GM18951 (cell line): ENCODE data around the gene AFF4.
"Not testable (repeated sequence)": the region's sequence is repeated elsewhere in the genome, so short reads cannot be mapped to it uniquely, and the experiment has no call there.

Source experiments
- POLR2A ChIP-seq: IDR thresholded peaks from 4 replicates; pipeline ENCODE4 v1.6.1; 2011; ENCODE audit warnings: mild to moderate bottlenecking; ENCODE audit not compliant: insufficient read length, insufficient read depth; ENCODE audit errors: extremely low read depth
- in situ Hi-C: fragments of 300-500 bp; cut with MboI; formaldehyde crosslinking; loops from one replicate; pipeline ENCODE4 v1.12.0; 2022; ENCODE audit warnings: low sequenced_read_pairs, mixed read lengths, inconsistent platforms; ENCODE audit not compliant: unreplicated experiment

The AFF4 gene, protein sequence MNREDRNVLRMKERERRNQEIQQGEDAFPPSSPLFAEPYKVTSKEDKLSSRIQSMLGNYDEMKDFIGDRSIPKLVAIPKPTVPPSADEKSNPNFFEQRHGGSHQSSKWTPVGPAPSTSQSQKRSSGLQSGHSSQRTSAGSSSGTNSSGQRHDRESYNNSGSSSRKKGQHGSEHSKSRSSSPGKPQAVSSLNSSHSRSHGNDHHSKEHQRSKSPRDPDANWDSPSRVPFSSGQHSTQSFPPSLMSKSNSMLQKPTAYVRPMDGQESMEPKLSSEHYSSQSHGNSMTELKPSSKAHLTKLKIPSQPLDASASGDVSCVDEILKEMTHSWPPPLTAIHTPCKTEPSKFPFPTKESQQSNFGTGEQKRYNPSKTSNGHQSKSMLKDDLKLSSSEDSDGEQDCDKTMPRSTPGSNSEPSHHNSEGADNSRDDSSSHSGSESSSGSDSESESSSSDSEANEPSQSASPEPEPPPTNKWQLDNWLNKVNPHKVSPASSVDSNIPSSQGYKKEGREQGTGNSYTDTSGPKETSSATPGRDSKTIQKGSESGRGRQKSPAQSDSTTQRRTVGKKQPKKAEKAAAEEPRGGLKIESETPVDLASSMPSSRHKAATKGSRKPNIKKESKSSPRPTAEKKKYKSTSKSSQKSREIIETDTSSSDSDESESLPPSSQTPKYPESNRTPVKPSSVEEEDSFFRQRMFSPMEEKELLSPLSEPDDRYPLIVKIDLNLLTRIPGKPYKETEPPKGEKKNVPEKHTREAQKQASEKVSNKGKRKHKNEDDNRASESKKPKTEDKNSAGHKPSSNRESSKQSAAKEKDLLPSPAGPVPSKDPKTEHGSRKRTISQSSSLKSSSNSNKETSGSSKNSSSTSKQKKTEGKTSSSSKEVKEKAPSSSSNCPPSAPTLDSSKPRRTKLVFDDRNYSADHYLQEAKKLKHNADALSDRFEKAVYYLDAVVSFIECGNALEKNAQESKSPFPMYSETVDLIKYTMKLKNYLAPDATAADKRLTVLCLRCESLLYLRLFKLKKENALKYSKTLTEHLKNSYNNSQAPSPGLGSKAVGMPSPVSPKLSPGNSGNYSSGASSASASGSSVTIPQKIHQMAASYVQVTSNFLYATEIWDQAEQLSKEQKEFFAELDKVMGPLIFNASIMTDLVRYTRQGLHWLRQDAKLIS

DNA sequence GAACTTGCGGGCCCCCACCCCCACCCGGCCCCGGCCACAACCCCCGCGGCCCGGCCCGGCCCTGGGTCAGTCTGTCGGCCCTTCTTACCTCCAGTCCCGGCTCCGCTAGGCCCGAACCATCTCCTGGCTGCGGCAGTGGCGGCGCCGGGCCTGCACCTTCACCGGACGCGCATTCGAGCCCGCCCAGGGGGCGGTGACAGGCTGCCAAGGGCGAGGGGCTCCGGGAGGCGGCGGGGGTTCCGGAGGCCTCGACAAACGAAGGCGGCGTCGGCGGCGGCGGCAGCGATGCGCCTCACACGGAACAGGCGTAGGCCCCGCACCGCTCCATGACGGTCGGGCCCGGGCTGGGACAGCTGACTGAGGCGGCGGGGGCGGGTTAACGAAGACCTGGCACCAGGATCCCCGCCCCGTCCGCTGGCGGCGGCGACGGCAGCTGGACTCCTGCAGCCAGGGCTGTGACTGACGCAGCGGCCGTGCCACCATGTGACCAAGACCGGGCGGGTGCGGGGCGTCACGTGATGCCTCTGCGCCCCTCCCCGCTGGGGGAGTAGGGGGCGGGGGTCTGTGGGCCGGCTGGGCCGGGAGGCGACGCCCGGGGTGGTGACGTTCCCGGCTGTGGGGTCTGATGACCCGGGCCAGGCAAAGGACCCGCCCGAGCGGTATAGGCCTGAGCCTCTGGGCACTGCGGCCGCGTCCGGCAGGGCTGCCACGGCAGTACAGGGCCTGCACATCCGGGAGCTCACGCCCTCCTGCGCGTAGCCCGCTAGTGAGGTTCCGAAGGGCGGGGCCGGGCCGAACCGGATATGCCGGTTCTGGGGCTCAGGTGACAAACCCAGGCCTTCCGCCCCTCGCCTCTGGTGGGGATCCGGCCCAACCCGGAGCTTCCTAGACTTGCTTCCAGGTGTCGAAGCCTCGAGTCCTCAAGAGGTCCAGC, at the start of gene AFF4:
Gene AFF4, minus strand, starts transcription at position 464 of the 934 bp plus-strand sequence. CDS start 26,445 bp downstream, outside the sequence.
- in situ Hi-C loops: no loop called here
- peak; percentile 89 for TF ChIP-seq POLR2A

DNA sequence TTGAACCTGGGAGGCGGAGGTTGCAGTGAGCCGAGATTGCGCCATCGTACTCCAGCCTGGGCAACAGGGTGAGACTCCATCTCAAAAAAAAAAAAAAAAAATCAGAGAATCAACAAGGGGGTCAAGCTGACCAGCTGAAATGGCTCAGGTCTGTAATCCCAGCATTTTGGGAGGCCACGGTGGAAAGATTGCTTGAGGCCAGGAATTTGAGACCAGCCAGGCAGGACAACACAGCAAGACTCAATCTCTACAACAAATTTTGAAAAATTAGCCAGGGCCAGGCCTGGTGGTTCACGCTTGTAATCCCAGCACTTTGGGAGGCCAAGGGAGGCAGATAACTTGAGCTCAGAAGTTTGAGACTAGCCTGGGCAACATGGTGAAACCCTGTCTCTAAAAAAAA, 45.0 kb upstream of the AFF4 start:
- in situ Hi-C loops: not testable (repeated sequence)

GRCh38 chr5:133006653-133007052, 43.2 kb upstream of the AFF4 start:
- no peak for TF ChIP-seq POLR2A
- in situ Hi-C loops: no loop called here

DNA sequence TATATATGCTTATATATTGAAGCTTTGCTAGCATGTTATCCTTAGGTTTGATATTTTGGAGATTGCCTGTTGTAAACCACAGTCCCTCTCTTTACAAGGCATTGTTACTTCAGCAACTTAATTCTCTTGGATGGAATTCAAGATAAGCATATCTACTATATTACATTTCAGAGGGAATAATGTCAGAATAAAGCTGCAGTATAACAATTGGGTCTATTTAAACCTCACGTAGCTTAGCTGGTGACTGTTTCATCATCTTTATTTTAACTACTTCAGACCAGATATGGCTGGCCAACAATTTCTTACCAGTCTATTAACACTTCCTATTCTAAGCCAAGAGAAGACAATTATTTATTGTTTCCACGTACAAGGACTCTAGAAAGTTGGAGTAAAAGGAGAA, 35.8 kb upstream of the AFF4 start:
- in situ Hi-C loops: no loop called here

DNA sequence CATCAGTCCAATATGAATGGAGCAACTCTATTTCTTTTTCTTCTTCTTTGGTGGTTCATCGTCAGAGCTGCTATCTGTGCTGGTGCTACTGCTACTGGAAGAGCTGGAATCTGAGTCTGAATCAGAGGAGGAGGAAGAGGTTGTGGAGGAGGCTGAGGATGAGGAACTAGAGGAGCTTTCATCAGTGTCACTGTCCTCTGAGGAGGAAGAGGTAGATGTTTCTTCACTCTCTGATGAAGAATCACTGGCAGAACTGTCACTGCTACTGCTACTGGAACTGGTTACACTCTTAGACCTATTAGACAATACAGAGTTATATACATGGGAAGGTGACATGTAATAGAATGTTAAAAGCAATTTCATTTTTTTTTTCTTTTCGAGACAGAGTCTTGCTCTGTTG, 35.1 kb upstream of the AFF4 start:
- no peak for TF ChIP-seq POLR2A
- in situ Hi-C loops: no loop called here

More for the DNA sequence above, 35.8 kb upstream of the AFF4 start:
- TF ChIP-seq POLR2A: no peak

DNA sequence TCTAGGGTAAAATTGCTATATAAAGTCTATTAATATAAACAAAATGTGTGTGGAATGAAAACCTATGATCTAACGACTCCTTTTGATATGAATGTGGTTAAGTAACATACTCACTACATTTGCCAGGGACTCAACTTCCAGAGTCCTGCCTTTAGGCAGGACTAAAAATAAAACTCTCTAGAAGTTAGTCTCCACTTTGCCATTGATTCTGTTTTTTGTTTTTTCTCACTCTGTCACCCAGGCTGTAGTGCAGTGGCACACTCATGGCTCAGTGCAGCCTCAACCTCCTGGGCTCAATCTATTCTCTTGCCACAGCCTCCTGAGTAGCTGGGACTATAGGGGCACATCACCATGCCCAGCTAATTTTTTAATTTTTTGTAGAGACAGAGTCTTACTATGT, 32.9 kb upstream of the AFF4 start:
- TF ChIP-seq POLR2A: no peak
- in situ Hi-C loops: no loop called here

GRCh38 chr5:132987531-132988408, 24.3 kb upstream of the AFF4 start:
- in situ Hi-C loops: no loop called here
- TF ChIP-seq POLR2A: no peak

DNA sequence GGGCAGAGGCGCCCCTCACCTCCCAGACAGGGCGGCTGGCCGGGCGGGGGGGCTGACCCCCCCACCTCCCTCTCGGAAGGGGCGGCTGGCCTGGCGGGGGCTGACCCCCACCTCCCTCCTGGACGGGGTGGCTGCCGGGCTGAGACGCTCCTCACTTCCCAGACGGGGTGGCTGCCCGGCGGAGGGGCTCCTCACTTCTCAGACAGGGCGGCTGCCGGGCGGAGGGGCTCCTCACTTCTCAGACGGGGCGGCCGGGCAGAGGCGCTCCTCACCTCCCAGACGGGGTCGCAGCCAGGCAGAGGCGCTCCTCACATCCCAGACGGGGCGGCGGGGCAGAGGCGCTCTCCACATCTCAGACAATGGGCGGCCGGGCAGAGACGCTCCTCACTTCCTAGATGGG, 19.5 kb upstream of the AFF4 start:
- in situ Hi-C loops: not testable (repeated sequence)

DNA sequence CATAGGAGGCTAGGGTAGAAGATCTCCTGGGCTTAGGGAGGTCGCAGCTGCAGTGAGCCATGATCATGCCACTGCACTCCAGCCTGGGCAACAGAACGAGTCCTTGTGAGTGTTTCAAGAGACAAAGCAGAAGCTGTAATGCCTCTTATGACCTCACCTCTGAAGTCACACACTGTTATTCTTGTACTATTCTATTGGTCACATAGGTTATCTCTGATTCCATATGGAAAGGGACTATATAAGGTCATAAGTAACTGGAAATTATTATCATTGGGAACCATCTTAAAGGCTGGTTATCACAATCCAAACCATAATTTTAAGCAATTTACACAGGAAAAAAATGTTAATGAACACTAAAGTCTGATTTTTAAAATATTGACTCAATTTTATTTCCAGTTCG, 17.9 kb upstream of the AFF4 start:
- in situ Hi-C loops: no loop called here
- no peak for TF ChIP-seq POLR2A

DNA sequence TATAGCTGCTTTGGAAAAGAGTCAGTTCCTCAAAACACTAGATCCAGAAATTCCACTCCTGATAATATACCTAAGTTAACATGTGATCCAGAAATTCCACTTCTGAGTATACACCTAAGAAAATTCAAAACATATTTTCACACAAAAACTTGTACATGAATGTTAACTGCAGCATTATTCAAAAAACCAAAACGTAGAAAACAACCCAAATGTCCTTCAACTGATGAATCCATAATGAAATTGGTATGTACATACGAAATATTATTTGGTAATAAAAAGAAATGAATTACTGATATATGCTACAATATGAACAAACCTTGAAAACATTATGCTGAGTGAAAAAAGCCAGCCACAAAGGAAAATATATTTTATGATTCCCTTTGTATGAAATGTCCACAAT, 16.5 kb upstream of the AFF4 start:
- no peak for TF ChIP-seq POLR2A
- in situ Hi-C loops: no loop called here

GRCh38 chr5:132979367-132979940, 16.0 kb upstream of the AFF4 start:
- in situ Hi-C loops: no loop called here
- TF ChIP-seq POLR2A: no peak
